NCI-H146 treated with DMSO at 0.1 percent for 48 hours (cell line): Measurements from ENCODE around the gene PPP3CA.
A peak's percentile ranks its signal among the peaks of the same experiment; 100 is the strongest.
"Not testable (repeated sequence)": the region's sequence is repeated elsewhere in the genome, so short reads cannot be mapped to it uniquely, and the experiment has no call there.

Source experiments
- DNase-seq: peaks from one replicate; lab custom pipeline; 2025; ENCODE audit not compliant: unreplicated experiment; lab: John Stamatoyannopoulos, UW

PPP3CA gene

DNA sequence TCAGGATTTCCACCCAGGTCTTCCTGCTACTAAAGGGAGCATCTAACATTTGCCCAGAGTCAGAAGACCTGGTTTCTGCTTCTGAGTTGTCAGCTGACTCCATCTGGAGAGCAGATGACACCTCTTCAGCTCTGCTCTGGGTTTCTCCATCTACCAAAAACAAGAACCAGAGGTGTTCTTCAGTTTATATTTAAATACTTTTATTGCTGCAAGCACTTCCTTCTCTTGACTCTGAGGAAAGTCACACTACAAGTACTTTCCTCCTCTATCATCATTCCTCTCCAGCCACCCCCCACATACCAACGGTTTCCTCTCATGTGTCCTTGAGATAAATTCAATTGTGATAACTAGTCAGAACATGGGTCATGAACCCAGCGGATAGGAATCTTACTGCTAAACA lies 88.4 kb downstream of the PPP3CA start:
- DNase-seq: no peak

GRCh38 chr4:101256222-101256621 lies 91.1 kb downstream of the PPP3CA start:
- DNase-seq: peak; percentile 76

DNA sequence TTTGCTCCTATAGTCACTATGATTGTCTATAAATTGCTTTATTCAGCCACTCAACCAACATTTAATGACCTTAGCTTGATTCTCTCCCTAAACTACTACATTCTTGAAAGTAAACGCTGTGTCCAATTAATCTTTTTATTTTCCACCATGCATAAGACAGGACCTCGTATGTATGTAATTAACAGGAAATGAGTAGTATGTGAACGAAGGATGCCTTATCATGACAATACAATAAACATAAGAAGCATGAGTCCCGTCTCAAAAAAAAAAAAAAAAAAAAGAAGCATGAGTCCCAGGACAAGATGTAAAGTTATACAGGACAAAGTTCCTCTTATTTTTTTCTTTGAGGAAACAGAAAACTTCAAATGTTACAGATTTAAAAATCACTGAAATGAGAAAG lies 92.5 kb downstream of the PPP3CA start:
- DNase-seq: no peak

DNA sequence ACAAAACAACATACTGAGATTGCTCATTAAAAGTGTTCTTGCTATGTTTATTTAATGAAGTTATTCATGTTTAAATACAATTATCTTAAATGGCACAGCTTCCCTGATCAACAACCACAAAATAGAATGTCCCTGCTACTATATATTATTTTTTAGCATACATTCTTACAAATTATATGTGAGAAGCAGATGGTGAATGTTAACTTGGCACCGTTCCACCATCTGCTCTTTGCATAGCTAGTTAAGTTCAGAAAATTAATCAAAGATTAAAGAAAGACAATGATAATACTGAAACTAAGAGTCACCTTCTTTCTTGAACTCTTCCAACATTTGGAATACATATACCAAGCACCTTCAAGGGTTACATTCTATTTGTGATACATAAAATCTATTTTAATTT lies 94.2 kb downstream of the PPP3CA start:
- no peak for DNase-seq

DNA sequence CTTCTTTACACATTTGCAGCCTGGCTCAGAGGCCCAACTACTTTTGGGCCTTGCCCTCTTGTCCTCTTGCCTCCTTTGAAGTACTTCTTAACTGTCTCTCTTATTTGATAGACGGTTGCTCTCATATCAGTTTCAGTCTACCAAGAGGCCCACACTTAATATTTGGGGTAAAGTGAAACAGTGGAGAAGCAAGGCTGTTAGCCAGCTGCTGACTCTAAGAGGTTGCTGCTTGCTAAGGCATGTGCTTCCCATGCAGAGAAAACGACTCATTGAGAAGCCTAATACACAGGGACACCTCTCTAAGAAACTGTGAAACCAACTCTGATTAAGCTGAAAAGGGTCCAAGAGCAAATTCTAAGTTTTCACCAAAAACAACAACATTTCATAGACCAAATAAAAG lies 94.6 kb downstream of the PPP3CA start:
- DNase-seq: no peak

GRCh38 chr4:101251261-101251660 lies 96.1 kb downstream of the PPP3CA start:
- no peak for DNase-seq

DNA sequence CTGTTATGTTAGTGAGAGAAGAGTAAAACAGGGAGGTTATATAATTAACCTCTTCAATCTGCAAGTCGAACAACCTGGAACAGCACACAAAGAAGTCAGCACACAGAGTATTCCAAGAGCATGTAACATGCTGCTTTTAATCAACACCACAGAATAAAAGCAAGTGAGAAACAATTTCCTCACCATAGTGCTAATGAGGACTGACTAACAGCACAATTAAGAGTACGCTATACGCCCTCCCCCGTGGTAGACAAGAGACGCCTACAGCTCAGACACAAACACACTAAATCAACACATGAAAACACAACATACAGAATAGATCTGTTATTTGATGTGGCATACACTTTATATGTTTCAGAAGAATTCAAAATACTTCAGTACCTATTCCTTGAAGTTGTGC lies 103.0 kb downstream of the PPP3CA start:
- no peak for DNase-seq

DNA sequence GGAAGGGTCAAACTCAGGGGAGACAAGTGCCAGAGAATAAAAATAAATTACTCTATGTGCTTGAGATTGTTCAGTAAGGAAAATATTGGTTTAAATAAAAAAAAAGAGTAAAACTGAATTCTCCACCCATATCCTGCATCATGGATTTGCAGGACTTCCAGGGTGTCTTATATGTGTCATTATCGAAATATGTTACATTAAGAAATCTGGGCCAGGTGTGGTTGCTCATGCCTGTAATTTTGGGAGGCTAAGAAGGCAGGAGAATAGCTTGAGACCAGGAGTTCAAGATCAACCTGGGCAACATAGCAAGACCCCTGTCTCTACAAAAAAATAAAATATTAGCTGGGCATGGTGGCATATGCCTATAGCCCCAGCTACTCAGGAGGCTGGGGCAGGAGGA lies 104.9 kb downstream of the PPP3CA start:
- DNase-seq: no peak

DNA sequence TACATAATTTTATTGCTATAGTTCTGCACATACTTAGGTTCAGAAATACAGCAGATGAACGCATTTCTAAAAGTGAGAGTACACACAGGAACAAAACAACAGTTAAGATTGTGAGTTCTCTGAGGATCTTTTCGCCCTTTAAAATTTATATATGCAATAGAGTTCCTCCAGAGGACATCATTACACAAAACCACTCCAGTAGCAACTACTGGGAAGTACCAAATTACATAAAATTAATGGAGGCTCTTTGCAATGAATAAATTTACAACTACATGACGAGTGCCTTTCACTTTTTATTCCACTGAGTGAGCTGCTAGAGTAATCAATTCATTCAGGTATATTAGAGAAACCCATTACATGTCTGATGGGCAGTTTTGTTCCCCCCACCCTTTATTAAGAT lies 107.2 kb downstream of the PPP3CA start:
- no peak for DNase-seq

DNA sequence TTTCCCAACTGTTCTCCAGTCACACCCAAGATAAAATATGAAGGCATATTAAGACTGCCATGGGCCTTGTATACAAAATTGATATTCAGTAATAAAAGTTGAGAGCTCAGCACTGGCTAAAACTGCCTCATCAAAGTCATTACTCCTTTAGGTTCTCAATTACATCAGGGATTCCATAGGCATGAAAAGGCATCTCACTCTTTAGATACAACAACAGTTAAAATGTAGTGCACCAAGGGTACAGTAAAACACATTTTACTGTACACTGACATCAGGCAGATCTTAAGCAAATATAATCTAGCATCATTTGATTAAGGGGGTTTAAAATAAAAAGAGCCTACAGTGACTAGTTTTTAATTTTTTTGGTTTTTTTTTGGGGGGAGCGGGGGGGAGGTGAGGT lies 107.7 kb downstream of the PPP3CA start:
- DNase-seq: no peak

- no peak for DNase-seq
Measured at GRCh38 chr4:101238706-101239105, 108.6 kb downstream of the PPP3CA start.

GRCh38 chr4:101237773-101238172 lies 109.6 kb downstream of the PPP3CA start:
- DNase-seq: no peak

GRCh38 chr4:101236097-101236496 lies 111.2 kb downstream of the PPP3CA start:
- no peak for DNase-seq

- DNase-seq: not testable (repeated sequence)
Measured at GRCh38 chr4:101234141-101234540, 113.2 kb downstream of the PPP3CA start.

DNA sequence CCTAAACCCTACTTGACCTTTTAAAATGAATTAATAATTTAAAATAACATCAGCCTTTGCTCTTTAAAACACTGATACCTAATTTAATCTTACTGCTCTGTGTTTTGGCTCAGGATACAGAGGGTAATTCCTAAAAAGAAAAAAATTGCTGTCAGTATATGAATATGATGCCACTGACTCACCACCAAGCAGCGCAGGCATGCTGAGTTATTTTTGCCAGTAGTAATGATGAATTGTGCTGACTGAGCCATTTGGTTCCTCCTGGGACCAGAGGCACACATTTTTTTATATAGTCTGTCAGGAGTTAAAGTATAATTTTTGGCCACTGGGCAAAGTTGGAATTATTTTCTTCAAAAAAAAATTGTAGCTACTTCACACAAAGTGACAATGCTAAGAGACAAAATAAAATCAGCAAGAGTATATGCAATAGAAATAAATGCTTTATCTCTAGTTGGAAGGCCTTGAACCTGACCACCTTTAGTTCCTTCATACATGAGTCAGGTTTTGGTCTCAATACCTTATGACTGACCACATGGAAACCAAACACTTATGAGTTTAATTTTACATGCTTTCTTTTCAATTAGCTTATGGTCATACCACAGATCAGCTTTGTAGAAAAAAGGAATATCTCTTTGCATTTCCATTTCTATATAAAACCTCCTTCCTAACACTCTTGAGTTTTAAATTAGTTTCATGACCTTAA lies 115.1 kb downstream of the PPP3CA start:
- DNase-seq: no peak

DNA sequence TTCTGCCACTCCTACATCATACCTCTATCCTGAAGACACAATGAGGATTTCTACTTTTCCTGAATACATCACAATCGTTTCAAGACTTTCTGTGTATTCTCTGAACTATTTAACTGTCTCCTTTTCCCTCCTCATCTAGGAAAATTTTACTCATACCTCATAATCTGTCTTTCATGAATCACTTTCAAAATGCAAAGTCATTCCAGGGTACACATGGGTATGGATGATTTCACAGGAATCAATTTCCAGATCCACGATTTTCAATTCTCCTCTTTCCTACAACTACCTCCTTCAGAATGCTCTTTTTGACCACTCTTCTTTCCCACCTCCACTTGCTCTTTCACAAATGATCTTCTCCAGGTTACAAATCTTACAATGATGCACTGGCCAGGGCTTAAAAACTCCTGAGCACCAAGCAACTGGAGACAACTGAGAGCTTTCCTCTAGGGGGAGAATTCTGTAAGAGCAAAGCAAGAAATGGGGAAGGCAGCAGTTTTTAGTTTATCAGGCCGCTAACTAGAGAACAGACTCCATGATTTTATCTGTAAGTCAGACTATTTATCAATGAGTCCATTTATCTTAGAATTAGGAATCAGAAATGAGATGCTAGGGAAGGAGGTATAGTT lies 116.4 kb downstream of the PPP3CA start:
- DNase-seq: no peak

DNA sequence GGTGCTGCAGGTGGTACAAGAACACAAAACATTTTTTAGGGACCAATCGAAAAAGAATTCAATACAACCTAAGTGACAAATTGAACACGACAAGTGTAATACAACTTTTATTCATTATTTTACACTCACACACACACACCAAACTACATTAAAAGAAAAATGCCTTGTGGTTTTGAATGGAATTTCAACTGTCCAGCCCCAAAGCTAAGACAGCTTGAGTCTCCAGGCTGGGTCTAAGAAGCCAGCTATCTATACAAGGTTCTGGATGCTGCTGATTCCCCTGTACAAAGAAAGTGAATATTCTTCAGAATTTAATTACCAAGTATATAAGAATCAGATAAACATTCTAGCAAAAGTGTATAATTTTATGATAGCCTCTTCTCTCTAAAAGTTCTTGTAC lies 118.2 kb downstream of the PPP3CA start:
- no peak for DNase-seq

- no peak for DNase-seq
Measured at GRCh38 chr4:101227715-101228114, 119.6 kb downstream of the PPP3CA start.

DNA sequence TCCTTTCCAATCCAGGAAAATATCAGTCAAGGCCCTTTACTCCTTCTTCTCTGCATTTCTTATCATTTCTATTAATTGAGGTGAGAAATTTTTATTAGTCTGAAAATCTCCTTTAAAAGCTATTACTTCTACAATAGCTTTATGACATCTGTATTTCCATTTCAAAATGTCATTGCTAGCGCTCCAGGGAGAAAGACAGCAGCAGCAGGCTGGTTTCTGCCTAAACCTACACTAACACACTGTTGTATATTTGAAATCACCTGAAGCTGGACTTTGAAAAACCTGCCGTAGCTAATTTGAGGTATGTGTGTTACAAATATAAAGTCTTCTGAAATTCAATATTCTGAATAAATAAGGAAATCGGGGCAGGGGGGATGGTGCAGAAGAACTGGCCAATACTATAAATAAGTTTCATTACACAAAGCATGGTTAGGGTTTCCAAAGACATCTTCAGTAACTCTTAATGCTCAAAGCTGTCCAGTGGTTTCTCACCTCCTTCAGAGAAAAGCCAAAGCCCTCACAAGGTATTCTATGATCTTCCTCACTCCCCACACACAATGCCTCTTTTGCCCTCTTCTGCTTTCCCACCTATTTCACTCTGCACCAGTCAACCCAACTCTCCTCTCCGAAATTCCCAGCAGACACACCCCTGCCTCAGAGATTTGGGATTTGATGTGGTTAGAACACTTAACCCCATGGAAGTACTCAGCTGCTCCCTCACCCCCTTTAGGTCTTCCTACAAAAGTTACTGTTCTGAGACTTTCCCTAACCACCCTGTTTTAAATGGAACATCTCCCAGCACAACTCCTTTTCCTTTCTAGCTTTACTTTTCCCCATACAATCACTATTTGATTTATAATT lies 122.7 kb downstream of the PPP3CA start:
- DNase-seq: no peak

GRCh38 chr4:101222156-101222845 lies 125.0 kb downstream of the PPP3CA start:
- no peak for DNase-seq

- DNase-seq: no peak
Measured at GRCh38 chr4:101221294-101221693, 126.0 kb downstream of the PPP3CA start.
